Dendritic cell treated with granulocyte-macrophage colony-stimulating factor and Interleukin-4, amounts not matched to agents 40 ng/mL and 50 ng/mL, for 4 days (primary cell): ENCODE results near the gene SPTLC1.
"Not testable (repeated sequence)": the region's sequence is repeated elsewhere in the genome, so short reads cannot be mapped to it uniquely, and the experiment has no call there.

Experiments used
- H3K27ac Mint-ChIP-seq: one replicate; pipeline ENCODE4 v1.8.0; 2022; ENCODE audit warnings: mild to moderate bottlenecking, mixed read lengths
- H3K27me3 Mint-ChIP-seq: one replicate; pipeline ENCODE4 v1.8.0; 2022; ENCODE audit warnings: mild to moderate bottlenecking, mixed read lengths
- H3K36me3 Mint-ChIP-seq: one replicate; pipeline ENCODE4 v1.8.0; 2022; ENCODE audit warnings: low read depth, mixed read lengths
- H3K4me1 Mint-ChIP-seq: one replicate; pipeline ENCODE4 v1.8.0; 2022; ENCODE audit warnings: low read depth, mixed read lengths
- H3K4me3 Mint-ChIP-seq: one replicate; pipeline ENCODE4 v1.8.0; 2022; ENCODE audit warnings: mild to moderate bottlenecking, moderate library complexity, mixed read lengths
- H3K9me3 Mint-ChIP-seq: one replicate; pipeline ENCODE4 v1.8.0; 2022; ENCODE audit warnings: mixed read lengths
- intact Hi-C: fragments of 100-400 bp; cut with micrococcal nuclease; formaldehyde crosslinking; loops from one replicate; pipeline ENCODE4 v1.15.0; 2022

The SPTLC1 gene

GRCh38 chr9:92044936-92045335 is 70.3 kb downstream of the SPTLC1 start:
- Mint-ChIP-seq H3K27me3 (no peaks in the 10 kb centered on the region), H3K4me1 (no peaks in the 10 kb centered on the region), H3K9me3 (peaks cover 32% of the 10 kb centered on the region), H3K36me3 (peaks cover 81% of the 10 kb centered on the region), H3K27ac (no peak overlapping the region), H3K4me3 (no peak overlapping the region)
- intact Hi-C loops = no loop called here

DNA sequence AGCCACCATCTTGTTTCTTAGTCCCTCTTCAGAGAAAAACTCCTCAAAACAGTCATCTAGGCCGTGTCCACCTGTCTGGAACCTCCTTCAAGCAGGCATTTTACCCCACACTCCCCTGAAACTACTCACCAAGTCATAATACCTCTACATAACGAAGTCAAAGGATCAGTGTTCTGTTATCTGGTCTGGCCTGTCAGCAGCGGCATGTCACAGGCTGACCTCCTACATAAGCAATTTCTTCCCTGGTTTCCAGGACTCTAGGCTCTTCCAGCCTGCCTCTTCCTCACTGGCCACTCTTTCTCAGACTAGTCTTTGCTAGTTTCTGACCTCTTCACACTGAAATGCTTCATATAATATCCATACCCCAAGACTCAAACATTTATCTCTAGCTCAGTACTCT is 72.2 kb downstream of the SPTLC1 start:
- H3K27ac Mint-ChIP-seq = no peak overlapping the region
- intact Hi-C loops = no loop called here

DNA sequence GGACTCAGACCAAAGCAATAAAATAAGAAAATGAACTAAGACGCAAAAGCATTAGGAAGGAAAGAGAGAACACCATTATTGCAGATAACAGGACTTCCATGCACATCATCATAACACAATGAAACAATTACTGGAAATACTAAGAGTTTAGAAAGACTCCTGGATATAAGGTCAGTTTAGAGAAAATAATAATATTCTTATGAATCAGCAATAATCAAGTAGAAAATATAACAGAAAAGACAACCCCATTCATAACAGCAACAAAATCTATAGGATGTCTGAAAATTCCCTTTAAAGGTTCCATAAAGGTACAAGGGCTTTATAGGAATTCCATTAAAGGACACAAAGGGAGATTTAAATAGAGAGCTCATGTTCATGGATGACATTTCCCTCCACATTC is 73.0 kb downstream of the SPTLC1 start:
- Mint-ChIP-seq H3K4me1 (no peaks in the 10 kb centered on the region), H3K27ac (no peak overlapping the region), H3K4me3 (no peak overlapping the region), H3K9me3 (peaks cover 32% of the 10 kb centered on the region), H3K36me3 (peaks cover 74% of the 10 kb centered on the region), H3K27me3 (no peaks in the 10 kb centered on the region)
- intact Hi-C loops = no loop called here

More for the DNA sequence above, 72.2 kb downstream of the SPTLC1 start:
- no peaks in the 10 kb centered on the region for H3K4me1 Mint-ChIP-seq
- peaks cover 32% of the 10 kb centered on the region for H3K9me3 Mint-ChIP-seq
- H3K4me3 Mint-ChIP-seq = no peak overlapping the region
- no peaks in the 10 kb centered on the region for H3K27me3 Mint-ChIP-seq
- H3K36me3 Mint-ChIP-seq = peaks cover 73% of the 10 kb centered on the region

GRCh38 chr9:92036756-92037155 is 78.5 kb downstream of the SPTLC1 start:
- no peak overlapping the region for H3K4me3 Mint-ChIP-seq
- intact Hi-C loops = no loop called here
- H3K27ac Mint-ChIP-seq = no peak overlapping the region

DNA sequence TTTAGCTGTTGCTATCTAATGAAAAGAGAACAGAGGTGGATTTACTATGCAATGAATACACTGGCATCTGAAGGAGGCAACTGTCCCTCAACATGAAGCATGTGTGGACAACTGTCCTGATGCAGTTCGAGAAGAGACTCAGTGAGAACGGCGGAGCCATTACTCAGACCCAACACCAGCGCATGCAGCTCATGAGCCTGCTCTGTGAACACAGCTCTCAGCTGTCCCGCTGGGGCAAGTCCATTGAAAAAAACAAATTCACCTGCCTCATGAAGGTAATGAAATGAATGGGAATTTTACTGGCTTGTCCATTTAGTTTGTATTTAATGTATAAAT is 78.8 kb downstream of the SPTLC1 start:
- intact Hi-C loops = no loop called here
- Mint-ChIP-seq H3K4me3 (no peak overlapping the region), H3K27ac (no peak overlapping the region), H3K36me3 (peaks cover 68% of the 10 kb centered on the region), H3K27me3 (no peaks in the 10 kb centered on the region), H3K4me1 (no peaks in the 10 kb centered on the region), H3K9me3 (no peaks in the 10 kb centered on the region)

More at GRCh38 chr9:92036756-92037155, 78.5 kb downstream of the SPTLC1 start:
- no peaks in the 10 kb centered on the region for H3K4me1 Mint-ChIP-seq
- H3K27me3 Mint-ChIP-seq = no peaks in the 10 kb centered on the region
- H3K36me3 Mint-ChIP-seq = peaks cover 71% of the 10 kb centered on the region
- H3K9me3 Mint-ChIP-seq = peaks cover 2% of the 10 kb centered on the region

GRCh38 chr9:92035687-92036410 is 79.4 kb downstream of the SPTLC1 start:
- no peaks in the 10 kb centered on the region for H3K9me3 Mint-ChIP-seq
- no peaks in the 10 kb centered on the region for H3K27me3 Mint-ChIP-seq
- intact Hi-C loops = no loop called here
- peaks cover 68% of the 10 kb centered on the region for H3K36me3 Mint-ChIP-seq
- H3K4me1 Mint-ChIP-seq = no peaks in the 10 kb centered on the region
- no peak overlapping the region for H3K4me3 Mint-ChIP-seq
- H3K27ac Mint-ChIP-seq = no peak overlapping the region

DNA sequence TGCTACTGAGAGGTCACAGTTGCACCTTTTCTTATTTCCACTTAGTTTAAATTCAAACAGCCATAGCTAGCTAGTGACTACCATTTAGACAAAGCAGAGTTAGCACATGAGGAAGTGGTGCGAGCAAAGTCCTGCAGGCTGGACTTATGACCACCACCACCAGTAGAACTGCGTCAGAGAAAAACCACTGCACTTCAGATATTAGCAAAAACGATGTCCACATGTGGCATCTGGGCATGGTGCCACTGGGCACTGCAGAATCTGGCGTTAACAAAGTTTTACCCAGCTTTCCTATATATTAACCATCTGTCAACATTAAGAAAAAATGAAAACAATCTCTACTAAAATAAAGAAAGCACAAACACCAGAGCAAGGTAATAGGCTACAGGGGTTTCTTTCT is 80.1 kb downstream of the SPTLC1 start:
- peaks cover 74% of the 10 kb centered on the region for H3K36me3 Mint-ChIP-seq
- no peaks in the 10 kb centered on the region for H3K9me3 Mint-ChIP-seq
- no peaks in the 10 kb centered on the region for H3K4me1 Mint-ChIP-seq
- intact Hi-C loops = no loop called here
- H3K27ac Mint-ChIP-seq = no peak overlapping the region
- no peak overlapping the region for H3K4me3 Mint-ChIP-seq
- no peaks in the 10 kb centered on the region for H3K27me3 Mint-ChIP-seq

- Mint-ChIP-seq H3K27me3 (no peaks in the 10 kb centered on the region), H3K9me3 (no peaks in the 10 kb centered on the region), H3K27ac (no peak overlapping the region), H3K4me1 (no peaks in the 10 kb centered on the region), H3K36me3 (peaks cover 83% of the 10 kb centered on the region), H3K4me3 (no peak overlapping the region)
- intact Hi-C loops = no loop called here
These were observed 81.2 kb downstream of the SPTLC1 start for GRCh38 chr9:92033991-92034390.

- Mint-ChIP-seq H3K4me3 (no peak overlapping the region), H3K4me1 (no peaks in the 10 kb centered on the region), H3K36me3 (peaks cover 79% of the 10 kb centered on the region), H3K9me3 (no peaks in the 10 kb centered on the region), H3K27me3 (no peaks in the 10 kb centered on the region), H3K27ac (no peak overlapping the region)
- intact Hi-C loops = no loop called here
These were observed 81.9 kb downstream of the SPTLC1 start for GRCh38 chr9:92033307-92033706.

DNA sequence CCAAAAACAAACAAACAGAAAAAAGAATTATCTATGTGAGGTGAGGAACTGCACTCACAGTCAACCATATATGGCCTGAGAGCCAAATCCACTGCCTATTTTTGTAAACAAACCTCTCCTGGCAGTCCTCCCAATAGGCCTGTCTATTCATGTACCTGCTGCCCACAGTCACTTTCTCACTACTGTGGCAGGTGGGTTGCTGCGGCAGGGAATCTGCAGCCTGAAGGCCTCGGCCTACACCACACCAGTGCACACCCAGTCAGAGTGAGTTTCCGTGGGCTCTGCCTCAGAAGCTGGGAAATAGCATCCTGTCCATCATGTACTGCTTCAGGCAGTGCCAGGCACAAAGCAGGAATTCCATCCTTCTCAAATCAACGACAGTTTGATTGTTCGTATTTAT is 82.3 kb downstream of the SPTLC1 start:
- Mint-ChIP-seq H3K4me1 (no peaks in the 10 kb centered on the region), H3K27me3 (no peaks in the 10 kb centered on the region), H3K9me3 (no peaks in the 10 kb centered on the region), H3K36me3 (peaks cover 78% of the 10 kb centered on the region), H3K4me3 (no peak overlapping the region), H3K27ac (no peak overlapping the region)
- intact Hi-C loops = no loop called here

GRCh38 chr9:92030367-92030766 is 84.8 kb downstream of the SPTLC1 start:
- Mint-ChIP-seq H3K27ac (no peak overlapping the region), H3K27me3 (no peaks in the 10 kb centered on the region), H3K36me3 (peaks cover 57% of the 10 kb centered on the region), H3K4me3 (no peak overlapping the region), H3K4me1 (no peaks in the 10 kb centered on the region), H3K9me3 (no peaks in the 10 kb centered on the region)
- intact Hi-C loops = no loop called here

DNA sequence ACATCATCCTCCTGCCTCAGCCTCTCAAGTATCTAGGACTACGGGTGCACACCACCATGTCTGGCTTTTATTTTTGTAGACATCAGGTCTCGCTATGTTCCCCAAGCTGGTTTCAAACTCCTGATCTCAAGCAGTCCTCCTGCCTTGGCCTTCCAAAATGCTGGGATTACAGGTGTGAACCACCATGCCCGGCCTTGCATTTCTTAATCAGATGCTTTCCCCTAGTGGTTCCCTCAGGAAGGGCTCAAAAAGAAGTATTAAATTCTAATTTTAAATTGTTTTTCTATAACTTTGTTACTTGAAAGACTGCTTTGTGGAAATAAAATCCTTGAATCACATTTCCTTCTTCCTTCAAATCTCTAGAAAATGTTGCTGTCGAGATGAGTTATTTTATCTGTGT is 85.7 kb downstream of the SPTLC1 start:
- intact Hi-C loops = no loop called here
- no peak overlapping the region for H3K27ac Mint-ChIP-seq
- H3K4me3 Mint-ChIP-seq = no peak overlapping the region
- no peaks in the 10 kb centered on the region for H3K4me1 Mint-ChIP-seq
- H3K9me3 Mint-ChIP-seq = no peaks in the 10 kb centered on the region
- H3K27me3 Mint-ChIP-seq = no peaks in the 10 kb centered on the region
- peaks cover 48% of the 10 kb centered on the region for H3K36me3 Mint-ChIP-seq

- Mint-ChIP-seq H3K36me3 (peaks cover 21% of the 10 kb centered on the region), H3K27me3 (no peaks in the 10 kb centered on the region), H3K9me3 (peaks cover 28% of the 10 kb centered on the region), H3K4me3 (no peak overlapping the region), H3K4me1 (no peaks in the 10 kb centered on the region), H3K27ac (no peak overlapping the region)
- intact Hi-C loops = no loop called here
These were observed 88.8 kb downstream of the SPTLC1 start for GRCh38 chr9:92026206-92027002.

DNA sequence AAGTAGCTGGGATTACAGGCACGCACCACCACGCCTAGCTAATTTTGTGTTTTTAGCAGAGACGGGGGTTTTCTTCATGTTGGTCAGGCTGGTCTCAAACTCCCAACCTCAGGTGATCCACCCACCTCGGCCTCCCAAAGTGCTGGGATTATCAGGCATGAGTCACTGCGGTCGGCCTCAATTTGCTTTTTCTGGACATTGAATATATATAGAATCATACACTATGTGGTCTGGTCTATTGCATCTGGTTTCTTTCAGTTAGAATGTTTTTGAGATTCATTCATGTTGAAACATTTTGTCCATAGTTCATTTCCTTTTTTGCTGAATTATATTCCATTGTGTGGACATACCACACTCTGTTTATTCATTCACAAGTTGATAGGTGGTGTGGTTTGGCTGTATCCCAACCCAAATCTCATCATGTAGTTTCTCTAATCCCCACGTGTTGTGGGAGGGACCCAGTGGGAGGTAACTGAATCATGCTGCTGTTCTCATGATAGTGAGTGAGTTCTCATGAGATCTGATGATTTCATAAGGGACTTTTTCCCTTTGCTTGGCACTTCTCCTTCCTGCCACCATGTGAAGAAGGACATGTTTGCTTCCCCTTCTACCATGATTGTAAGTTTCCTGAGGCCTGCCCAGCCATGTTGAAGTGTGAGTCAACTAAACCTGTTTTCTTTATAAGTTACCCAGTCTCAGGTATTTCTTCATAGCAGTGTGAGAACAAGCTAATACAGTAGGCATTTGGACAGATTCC is 93.2 kb downstream of the SPTLC1 start:
- intact Hi-C loops, H3K4me1 Mint-ChIP-seq, H3K27me3 Mint-ChIP-seq, H3K36me3 Mint-ChIP-seq, H3K4me3 Mint-ChIP-seq, H3K27ac Mint-ChIP-seq: not testable (repeated sequence)
- H3K9me3 Mint-ChIP-seq = peaks cover 31% of the 10 kb centered on the region
